Lower leg skin (tissue), 4 donors: Measurements from ENCODE around the gene EHD4. TPM values are rescaled to one million over a fixed set of nuclear protein-coding genes. Genes with fewer than 3 reads are reported as not detected.
A peak's percentile ranks its signal among the peaks of the same experiment; 100 is the strongest.

Source experiments
- DNase-seq, 2 donors: peaks; one replicate each; pipeline ENCODE4 v3.0.0-alpha.2; 2019; ENCODE audit warnings: low spot score in 2 of 2
- H3K4me3 ChIP-seq: fragments of 200-600 bp; sonication (generic); 2 replicates; pipeline ENCODE4 v1.5.1; 2017; ENCODE audit warnings: mild to moderate bottlenecking, low read depth; ENCODE audit not compliant: poor library complexity, severe bottlenecking
- POLR2A ChIP-seq, 2 donors: fragments of 450-650 bp; IDR thresholded peaks; one replicate each; pipeline ENCODE4 v1.6.1; 2016 to 2017; ENCODE audit warnings: antibody characterized with exemption in 2 of 2, mild to moderate bottlenecking in 1 of 2, moderate library complexity in 1 of 2
- WGBS, 2 donors: methylation state at CpG; one replicate each; pipeline ENCODE4 v1.1.5; 2018; 5-methylcytosine and 5-hydroxymethylcytosine counted together
- intact Hi-C: fragments of 100-400 bp; cut with DNase I; formaldehyde crosslinking; loops from one replicate; pipeline ENCODE4 v1.15.0; 2023; ENCODE audit warnings: low total_unique reads
- total RNA-seq, 4 donors: library from RNA; depleted of rRNA; stranded (reverse); fragments of >200 nt; gene quantifications; one replicate each; pipeline ENCODE4 v1.1.0, GENCODE V29; 2016
- TF ChIP-seq, protein P1 (sequence below), 3 donors: fragments of 450-650 bp; IDR thresholded peaks; one replicate each; pipeline ENCODE4 v1.5.1; 2016; ENCODE audit warnings: antibody characterized with exemption in 3 of 3, mild to moderate bottlenecking in 3 of 3, moderate library complexity in 2 of 3

The EHD4 gene
- total RNA-seq, 4 donors from 2014 or later = 19.6 to 27.3 (median 23.3) TPM

DNA sequence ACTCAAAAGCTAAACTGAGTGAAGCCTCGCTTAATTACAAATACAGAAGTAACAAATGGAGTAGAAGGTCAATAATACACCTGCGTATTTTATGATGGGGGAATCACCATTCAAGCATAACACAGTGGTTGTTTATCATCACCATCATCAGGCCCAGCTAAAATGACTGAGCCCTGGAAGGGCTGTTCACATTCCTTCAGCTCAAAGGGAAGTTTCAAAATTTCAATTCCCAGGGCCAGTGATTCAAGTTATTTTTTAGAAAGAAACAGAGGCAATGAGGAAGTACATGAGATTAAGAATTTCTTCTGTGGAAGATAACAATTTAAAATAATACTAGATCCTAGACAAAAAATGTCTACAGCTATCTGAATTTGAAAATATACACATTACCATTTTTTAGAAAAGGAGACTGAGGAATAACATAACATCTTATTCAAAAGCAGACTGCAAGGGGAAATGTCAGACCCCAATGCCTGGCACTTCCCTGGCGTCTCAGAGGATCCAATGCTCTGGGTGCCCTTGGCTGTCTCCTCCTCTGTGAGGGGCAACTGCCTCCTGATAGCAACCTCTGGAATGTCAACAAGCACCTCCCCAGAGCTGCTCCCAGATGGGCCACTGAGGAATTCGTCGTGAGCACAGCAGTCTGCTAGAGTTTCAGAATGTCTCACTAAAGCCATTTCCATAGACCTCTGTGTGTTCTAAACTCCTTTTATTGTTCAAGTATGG is 22.8 kb downstream of the EHD4 start:
- TF ChIP-seq, protein P1, sequence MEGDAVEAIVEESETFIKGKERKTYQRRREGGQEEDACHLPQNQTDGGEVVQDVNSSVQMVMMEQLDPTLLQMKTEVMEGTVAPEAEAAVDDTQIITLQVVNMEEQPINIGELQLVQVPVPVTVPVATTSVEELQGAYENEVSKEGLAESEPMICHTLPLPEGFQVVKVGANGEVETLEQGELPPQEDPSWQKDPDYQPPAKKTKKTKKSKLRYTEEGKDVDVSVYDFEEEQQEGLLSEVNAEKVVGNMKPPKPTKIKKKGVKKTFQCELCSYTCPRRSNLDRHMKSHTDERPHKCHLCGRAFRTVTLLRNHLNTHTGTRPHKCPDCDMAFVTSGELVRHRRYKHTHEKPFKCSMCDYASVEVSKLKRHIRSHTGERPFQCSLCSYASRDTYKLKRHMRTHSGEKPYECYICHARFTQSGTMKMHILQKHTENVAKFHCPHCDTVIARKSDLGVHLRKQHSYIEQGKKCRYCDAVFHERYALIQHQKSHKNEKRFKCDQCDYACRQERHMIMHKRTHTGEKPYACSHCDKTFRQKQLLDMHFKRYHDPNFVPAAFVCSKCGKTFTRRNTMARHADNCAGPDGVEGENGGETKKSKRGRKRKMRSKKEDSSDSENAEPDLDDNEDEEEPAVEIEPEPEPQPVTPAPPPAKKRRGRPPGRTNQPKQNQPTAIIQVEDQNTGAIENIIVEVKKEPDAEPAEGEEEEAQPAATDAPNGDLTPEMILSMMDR (IDR thresholded peaks at IDR 0.05) = no peak
- no peak for TF ChIP-seq POLR2A (IDR thresholded peaks at IDR 0.05)
- WGBS, 2 donors = 82 to 85% methylated on average over 5 of the region's 5 CpGs
- peak in 1 of 2 donors; percentile 50 for DNase-seq

DNA sequence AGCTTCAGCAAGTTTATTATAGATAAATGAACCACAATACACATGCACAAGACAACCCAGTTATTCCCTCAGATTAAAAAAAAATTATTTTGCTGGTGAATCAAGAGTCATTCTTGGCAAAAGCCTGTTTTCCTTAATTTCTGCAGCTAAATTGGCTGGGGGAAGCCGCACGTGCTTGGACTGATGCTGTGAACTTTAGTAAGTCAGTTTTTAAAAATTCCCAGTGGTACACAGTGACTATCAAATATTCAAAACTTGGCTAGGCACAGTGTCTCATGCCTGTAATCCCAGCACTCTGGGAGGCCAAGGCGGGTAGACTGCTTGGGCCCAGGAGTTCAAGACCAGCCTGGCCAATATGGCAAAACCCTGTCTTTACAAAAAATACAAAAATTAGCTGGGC is 23.9 kb downstream of the EHD4 start:
- intact Hi-C loops = no loop called here
- H3K4me3 ChIP-seq = no peak overlapping the region
- TF ChIP-seq, protein P1 (IDR thresholded peaks at IDR 0.05) = no peak
- TF ChIP-seq POLR2A (IDR thresholded peaks at IDR 0.05) = no peak
- peak; percentile 71 to 89 for DNase-seq
- WGBS, 2 donors = 58 to 66% methylated on average over 3 of the region's 3 CpGs

More for the DNA sequence above, 22.8 kb downstream of the EHD4 start:
- H3K4me3 ChIP-seq = no peak overlapping the region
- intact Hi-C loops = no loop called here

DNA sequence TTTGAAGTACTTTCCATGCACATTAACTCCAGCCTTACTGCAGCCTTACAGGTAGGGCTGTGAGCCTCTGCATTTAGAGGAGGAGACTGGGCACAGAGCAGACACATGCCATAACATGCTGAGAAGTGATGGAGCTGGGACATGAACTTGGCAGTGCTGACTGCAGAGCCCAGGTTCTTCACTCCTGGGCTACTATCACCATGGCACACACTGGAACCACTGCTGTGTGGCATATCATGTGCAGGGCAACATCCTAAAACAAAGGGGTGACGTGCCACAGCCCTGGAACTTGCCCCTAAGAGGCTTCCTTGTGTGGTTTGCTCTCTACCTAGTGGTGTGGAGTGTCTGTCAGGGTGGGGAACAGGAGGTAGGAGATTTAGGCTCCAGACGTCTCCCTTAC is 25.4 kb downstream of the EHD4 start:
- no peak overlapping the region for H3K4me3 ChIP-seq
- TF ChIP-seq, protein P1 (IDR thresholded peaks at IDR 0.05) = no peak
- no peak for TF ChIP-seq POLR2A (IDR thresholded peaks at IDR 0.05)
- WGBS, 2 donors = 57 to 69% methylated on average over 2 of the region's 2 CpGs
- DNase-seq = peak in 1 of 2 donors; percentile 82
- intact Hi-C loops = no loop called here

DNA sequence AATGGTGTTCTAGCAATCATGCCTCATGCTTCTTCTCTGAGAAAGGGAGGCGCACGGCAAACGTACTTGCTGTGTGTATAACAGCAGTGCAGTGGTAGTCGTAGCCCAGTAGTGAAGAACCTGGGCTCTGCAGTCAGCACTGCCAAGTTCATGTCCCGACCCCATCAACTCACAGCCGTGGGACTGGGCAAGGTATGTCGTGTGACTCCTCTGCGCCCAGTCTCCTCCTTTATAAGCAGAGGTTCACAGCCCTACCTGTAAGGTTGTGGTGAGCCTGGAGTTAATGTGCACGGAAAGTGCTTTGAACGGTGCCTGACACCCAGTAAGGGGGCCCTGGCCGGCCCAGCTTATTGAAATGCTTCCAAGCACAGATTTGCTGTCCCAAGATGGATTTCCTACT is 26.6 kb downstream of the EHD4 start:
- H3K4me3 ChIP-seq = no peak overlapping the region
- peak in 1 of 2 donors; percentile 73 for DNase-seq
- no peak for TF ChIP-seq POLR2A (IDR thresholded peaks at IDR 0.05)
- TF ChIP-seq, protein P1 (IDR thresholded peaks at IDR 0.05) = no peak
- intact Hi-C loops = no loop called here
- WGBS, 2 donors = 86 to 88% methylated on average over 7 to 11 of the region's 11 CpGs

DNA sequence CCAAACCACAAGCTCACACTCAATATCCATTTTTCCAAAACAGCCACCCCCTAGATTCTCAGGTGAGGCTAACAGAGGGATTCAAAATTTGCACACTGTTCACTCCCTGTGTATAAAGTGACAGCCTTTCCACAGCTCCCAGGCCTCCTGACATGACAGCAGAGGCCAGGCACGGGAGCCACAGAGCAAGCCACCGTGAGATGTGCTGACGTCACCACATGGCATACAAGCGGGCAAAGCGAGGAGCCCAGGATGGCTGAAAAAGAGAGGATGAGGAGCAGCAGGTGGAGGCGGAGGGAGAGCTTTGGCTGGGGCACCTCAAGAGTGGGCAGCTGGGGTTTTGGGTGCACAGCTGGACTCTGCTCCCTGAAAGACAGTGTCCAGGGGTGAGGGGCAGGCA is 27.1 kb downstream of the EHD4 start:
- 90 to 95% methylated on average over 6 of the region's 6 CpGs for WGBS, 2 donors
- H3K4me3 ChIP-seq = no peak overlapping the region
- peak in 1 of 2 donors; percentile 75 for DNase-seq
- intact Hi-C loops = no loop called here
- no peak for TF ChIP-seq POLR2A (IDR thresholded peaks at IDR 0.05)
- TF ChIP-seq, protein P1 (IDR thresholded peaks at IDR 0.05) = no peak
